Keratinocyte (primary cell): ENCODE measurements around the gene CAPZB. TPM values are rescaled to one million over a fixed set of nuclear protein-coding genes. Genes with fewer than 3 reads are reported as not detected.

Experiments
- DNase-seq: peaks from one replicate; pipeline ENCODE4 v3.0.0-alpha.2; 2011; ENCODE audit warnings: low read depth, missing footprints, low spot score
- FAIRE-seq: peaks from 2 replicates; lab custom pipeline; 2011; peaks lifted over from hg19 to GRCh38; lab: Jason Lieb, UNC
- H2AFZ ChIP-seq: 2 replicates; pipeline ENCODE4 v1.6.0; 2012; ENCODE audit warnings: low read length, control low read depth, inconsistent platforms; ENCODE audit not compliant: control insufficient read depth
- H3K27ac ChIP-seq: 2 replicates; pipeline ENCODE4 v1.5.1; 2011; ENCODE audit warnings: low read length; ENCODE audit not compliant: control insufficient read depth, insufficient read depth
- H3K27me3 ChIP-seq: 3 replicates; pipeline ENCODE4 v1.6.0; 2011; ENCODE audit warnings: low read length; ENCODE audit not compliant: control insufficient read depth, insufficient read depth; ENCODE audit errors: extremely low read depth
- H3K36me3 ChIP-seq, 2 experiments: 2 replicates in 1 of 2; 3 replicates in 1 of 2; pipeline ENCODE4 v1.5.1; 2011; ENCODE audit warnings: low read length in 2 of 2, mild to moderate bottlenecking in 1 of 2; ENCODE audit not compliant: control insufficient read depth in 2 of 2, insufficient read depth in 2 of 2; ENCODE audit errors: extremely low read depth in 1 of 2
- H3K4me1 ChIP-seq: 3 replicates; pipeline ENCODE4 v1.5.1; 2011; ENCODE audit warnings: low read length; ENCODE audit not compliant: control insufficient read depth, insufficient read depth; ENCODE audit errors: extremely low read depth
- H3K4me2 ChIP-seq: 3 replicates; pipeline ENCODE4 v1.6.0; 2011; ENCODE audit warnings: low read depth, low read length; ENCODE audit not compliant: control insufficient read depth, insufficient read depth; ENCODE audit errors: extremely low read depth
- H3K4me3 ChIP-seq, 3 experiments: fragments of 200-600 bp in 1 of 3; sonication (generic) in 1 of 3; 2 replicates in 2 of 3; 3 replicates in 1 of 3; pipeline ENCODE4 v1.5.1; 2011 to 2016; ENCODE audit warnings: low read length in 3 of 3, mild to moderate bottlenecking in 3 of 3, control low read depth in 2 of 3, inconsistent platforms in 1 of 3, low read depth in 1 of 3, mixed read lengths in 1 of 3, mixed run types in 1 of 3, moderate library complexity in 1 of 3; ENCODE audit not compliant: control insufficient read depth in 2 of 3, insufficient read depth in 2 of 3; ENCODE audit errors: extremely low read depth in 1 of 3
- H3K79me2 ChIP-seq: 2 replicates; pipeline ENCODE4 v1.6.0; 2012; ENCODE audit warnings: low read length; ENCODE audit not compliant: control insufficient read depth, insufficient read depth
- H3K9ac ChIP-seq: 3 replicates; pipeline ENCODE4 v1.6.0; 2011; ENCODE audit warnings: low read length; ENCODE audit not compliant: control insufficient read depth, insufficient read depth; ENCODE audit errors: extremely low read depth
- H3K9me1 ChIP-seq: 3 replicates; pipeline ENCODE4 v1.6.0; 2011; ENCODE audit warnings: low read length; ENCODE audit not compliant: control insufficient read depth, insufficient read depth; ENCODE audit errors: extremely low read depth
- H3K9me3 ChIP-seq: 2 replicates; pipeline ENCODE4 v1.5.1; 2012; ENCODE audit warnings: low read depth, low read length; ENCODE audit not compliant: control insufficient read depth
- H4K20me1 ChIP-seq: 3 replicates; pipeline ENCODE4 v1.6.0; 2011; ENCODE audit warnings: low read length; ENCODE audit not compliant: control insufficient read depth, insufficient read depth; ENCODE audit errors: extremely low read depth
- CTCF ChIP-seq, 3 experiments: IDR thresholded peaks in 1 of 3; conservative IDR thresholded peaks in 1 of 3; optimal IDR thresholded peaks in 1 of 3; 2 replicates in 2 of 3; 3 replicates in 1 of 3; pipeline versions ENCODE3 to v1.5.1; 2011; ENCODE audit warnings: low read length in 3 of 3, mild to moderate bottlenecking in 3 of 3, moderate library complexity in 2 of 3, control low read depth in 1 of 3, inconsistent platforms in 1 of 3; ENCODE audit not compliant: insufficient read depth in 2 of 3; ENCODE audit errors: extremely low read depth in 1 of 3
- EZH2 ChIP-seq: IDR thresholded peaks from one replicate; pipeline ENCODE4 v1.6.1; 2012; ENCODE audit warnings: inconsistent platforms, mild to moderate bottlenecking, low read length, moderate library complexity
- dilution Hi-C: fragments of 300-500 bp; cut with MboI; formaldehyde crosslinking; loops from one replicate; pipeline ENCODE4 v1.7.0; 2020; ENCODE audit warnings: low sequenced_read_pairs; ENCODE audit not compliant: extremely low pct_ligation_motif_present
- polyA plus RNA-seq, 5 experiments: library from polyadenylated mRNA; depleted of rRNA in 3 of 5; stranded (reverse) in 3 of 5; stranded (forward) in 1 of 5; unstranded in 1 of 5; fragments of >200 nt; gene quantifications; 1 replicate in 1 of 5; 2 replicates in 3 of 5; 3 replicates in 1 of 5; pipeline versions ENCODE4 v1.2.1 to v1.2.3, GENCODE V29; 2011 to 2012; ENCODE audit warnings: missing spikeins in 2 of 5, low read depth in 1 of 5, low replicate concordance in 1 of 5

Gene CAPZB
- polyA plus RNA-seq, 1 donor (not counting 4 experiments of a cell fraction or from before 2014, with no cell fraction given): 193 TPM

GRCh38 chr1:19455353-19455752, 30.0 kb downstream of the CAPZB start:
- Histone ChIP-seq H3K9ac (no peak overlapping the region), H3K9me1 (peaks cover 21% of the 10 kb centered on the region), H3K4me1 (peaks cover 18% of the 10 kb centered on the region), H3K79me2 (peaks cover 83% of the 10 kb centered on the region), H3K27ac (no peak overlapping the region), H3K27me3 (no peaks in the 10 kb centered on the region), H3K36me3 (peaks cover 4% of the 10 kb centered on the region in 2 experiments), H2AFZ (no peak overlapping the region), H3K4me2 (no peak overlapping the region), H4K20me1 (peaks cover 70% of the 10 kb centered on the region), H3K4me3 (no peak overlapping the region), H3K9me3 (no peaks in the 10 kb centered on the region)
- FAIRE-seq: no peak
- dilution Hi-C loops: no loop called here
- DNase-seq: no peak
- TF ChIP-seq CTCF (optimal IDR thresholded peaks at IDR 0.05 in 1 of 3, IDR thresholded peaks at IDR 0.05 in 1 of 3, conservative IDR thresholded peaks at IDR 0.05 in 1 of 3; ENCODE audit: extremely low read depth in 1 of 3, insufficient read depth in 2 of 3, low read length in 3 of 3) (no peak), EZH2 (no peak)

DNA sequence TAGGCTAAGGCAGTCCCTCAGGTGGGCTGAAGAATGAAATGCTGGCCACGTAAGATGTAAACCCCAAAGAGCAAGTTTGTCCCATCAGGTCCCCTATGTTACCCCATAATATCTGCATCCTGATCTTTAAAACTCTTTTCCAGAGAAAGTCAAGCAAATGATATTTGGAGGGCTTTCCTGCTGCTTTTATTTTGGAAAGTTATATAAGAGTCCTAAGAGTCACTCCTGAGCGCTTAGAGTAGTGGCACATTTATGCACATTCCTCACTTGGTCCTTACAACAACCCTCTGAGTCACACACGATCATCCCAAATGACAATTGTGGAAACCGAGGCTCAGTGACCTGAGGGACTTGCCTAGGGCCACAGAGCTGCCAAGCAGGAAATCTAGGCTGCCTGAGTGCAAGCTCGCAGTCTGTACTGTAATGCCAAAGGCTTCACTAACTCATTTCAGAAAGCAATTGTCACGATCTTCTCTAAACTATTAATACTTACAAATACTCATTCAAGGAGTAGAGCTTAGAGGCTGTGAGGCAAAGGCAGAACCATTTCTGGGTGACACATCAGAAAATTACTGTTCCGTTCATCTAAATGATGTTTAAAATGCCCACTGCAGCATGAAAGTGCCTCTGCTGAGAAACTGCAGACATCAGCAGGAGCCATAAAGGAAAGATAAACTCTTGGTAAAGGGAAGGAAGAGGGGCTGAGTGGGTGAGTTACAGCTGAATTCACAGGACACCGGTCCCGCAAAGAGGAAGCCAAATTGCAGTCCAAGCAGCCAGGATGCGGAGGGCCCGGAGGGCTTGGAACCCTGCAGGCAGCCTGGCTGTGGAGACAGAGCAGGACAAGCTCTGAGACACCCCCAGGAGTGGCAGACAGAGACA, 30.8 kb downstream of the CAPZB start:
- H3K4me3 ChIP-seq: no peak overlapping the region
- TF ChIP-seq EZH2 (no peak), CTCF (optimal IDR thresholded peaks at IDR 0.05 in 1 of 3, IDR thresholded peaks at IDR 0.05 in 1 of 3, conservative IDR thresholded peaks at IDR 0.05 in 1 of 3; ENCODE audit: extremely low read depth in 1 of 3, insufficient read depth in 2 of 3, low read length in 3 of 3) (no peak)
- peaks cover 22% of the 10 kb centered on the region for H3K4me1 ChIP-seq
- peaks cover 81% of the 10 kb centered on the region for H3K79me2 ChIP-seq
- no peak overlapping the region for H3K4me2 ChIP-seq
- H3K36me3 ChIP-seq: peaks cover 2 to 6% of the 10 kb centered on the region in 2 experiments
- no peaks in the 10 kb centered on the region for H3K9me3 ChIP-seq
- FAIRE-seq (no peak), DNase-seq (no peak)
- H4K20me1 ChIP-seq: peaks cover 69% of the 10 kb centered on the region
- H3K9me1 ChIP-seq: peaks cover 20% of the 10 kb centered on the region
- H3K9ac ChIP-seq: no peak overlapping the region
- dilution Hi-C loops: no loop called here
- H3K27me3 ChIP-seq: no peaks in the 10 kb centered on the region
- no peak overlapping the region for H3K27ac ChIP-seq
- H2AFZ ChIP-seq: no peak overlapping the region
